T-helper 9 cell (primary cell): ENCODE measurements around the gene NXPH2.
"Not testable (repeated sequence)": the region's sequence is repeated elsewhere in the genome, so short reads cannot be mapped to it uniquely, and the experiment has no call there.

Source experiments
- DNase-seq: peaks from one replicate; pipeline ENCODE4 v3.0.0-alpha.2; 2020

NXPH2 gene

GRCh38 chr2:138752197-138752956 lies 27.8 kb downstream of the NXPH2 start:
- no peak for DNase-seq

GRCh38 chr2:138744713-138745112 lies 35.5 kb downstream of the NXPH2 start:
- DNase-seq, result no peak

GRCh38 chr2:138742441-138743057 lies 37.6 kb downstream of the NXPH2 start:
- DNase-seq, result no peak

GRCh38 chr2:138741851-138742250 lies 38.3 kb downstream of the NXPH2 start:
- DNase-seq, result no peak

GRCh38 chr2:138737009-138737554 lies 43.1 kb downstream of the NXPH2 start:
- not testable (repeated sequence) for DNase-seq

GRCh38 chr2:138732651-138733050 lies 47.5 kb downstream of the NXPH2 start:
- DNase-seq, result no peak

- DNase-seq, result no peak
These were observed 49.6 kb downstream of the NXPH2 start for GRCh38 chr2:138730497-138731030.

GRCh38 chr2:138727956-138728355 lies 52.2 kb downstream of the NXPH2 start:
- no peak for DNase-seq

- no peak for DNase-seq
These were observed 53.5 kb downstream of the NXPH2 start for GRCh38 chr2:138726681-138727080.

GRCh38 chr2:138724729-138725459 lies 55.3 kb downstream of the NXPH2 start:
- no peak for DNase-seq

GRCh38 chr2:138724327-138724726 lies 55.9 kb downstream of the NXPH2 start:
- DNase-seq, result no peak

- no peak for DNase-seq
These were observed 56.8 kb downstream of the NXPH2 start for GRCh38 chr2:138723196-138723987.

- no peak for DNase-seq
These were observed 57.9 kb downstream of the NXPH2 start for GRCh38 chr2:138722316-138722715.

GRCh38 chr2:138720035-138720838 lies 60.0 kb downstream of the NXPH2 start:
- DNase-seq, result no peak

GRCh38 chr2:138718405-138718804 lies 61.8 kb downstream of the NXPH2 start:
- DNase-seq, result no peak

- no peak for DNase-seq
These were observed 64.0 kb downstream of the NXPH2 start for GRCh38 chr2:138716183-138716582.

GRCh38 chr2:138713504-138713903 lies 66.7 kb downstream of the NXPH2 start:
- DNase-seq, result no peak

GRCh38 chr2:138713069-138713496 lies 67.1 kb downstream of the NXPH2 start:
- DNase-seq, result no peak

- no peak for DNase-seq
These were observed 67.8 kb downstream of the NXPH2 start for GRCh38 chr2:138712212-138712979.

- DNase-seq, result no peak
These were observed 68.4 kb downstream of the NXPH2 start for GRCh38 chr2:138711812-138712211.
